HG03045 (cell line): ENCODE measurements around the gene CCDC188.

Source experiments
- ATAC-seq: cut with Tn5 transposase; IDR thresholded peaks from one replicate; pipeline ENCODE4 v1.9.1; 2021; ENCODE audit warnings: mild to moderate bottlenecking, moderate library complexity; ENCODE audit not compliant: unreplicated experiment

CCDC188 gene

DNA sequence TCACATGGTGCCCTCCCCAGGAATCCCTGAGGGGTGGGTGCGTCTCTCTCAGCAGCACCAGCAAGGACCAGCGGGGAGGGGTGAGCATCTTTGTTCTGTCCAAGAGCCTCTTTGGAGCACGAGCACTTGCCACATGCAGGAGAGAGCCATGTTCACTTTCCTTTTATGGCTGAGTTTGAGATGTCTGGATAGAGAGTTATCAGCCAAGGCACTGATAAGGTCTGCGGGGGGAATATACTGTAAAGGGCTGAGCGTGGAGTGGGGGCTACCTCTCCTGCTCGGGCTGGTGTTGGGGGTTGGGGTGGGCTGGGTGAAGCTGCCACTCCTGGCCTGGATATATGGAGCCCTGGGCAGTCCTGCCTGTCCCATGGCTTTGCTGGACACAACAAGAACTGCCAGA is 34.9 kb upstream of the CCDC188 start:
- ATAC-seq = no peak

DNA sequence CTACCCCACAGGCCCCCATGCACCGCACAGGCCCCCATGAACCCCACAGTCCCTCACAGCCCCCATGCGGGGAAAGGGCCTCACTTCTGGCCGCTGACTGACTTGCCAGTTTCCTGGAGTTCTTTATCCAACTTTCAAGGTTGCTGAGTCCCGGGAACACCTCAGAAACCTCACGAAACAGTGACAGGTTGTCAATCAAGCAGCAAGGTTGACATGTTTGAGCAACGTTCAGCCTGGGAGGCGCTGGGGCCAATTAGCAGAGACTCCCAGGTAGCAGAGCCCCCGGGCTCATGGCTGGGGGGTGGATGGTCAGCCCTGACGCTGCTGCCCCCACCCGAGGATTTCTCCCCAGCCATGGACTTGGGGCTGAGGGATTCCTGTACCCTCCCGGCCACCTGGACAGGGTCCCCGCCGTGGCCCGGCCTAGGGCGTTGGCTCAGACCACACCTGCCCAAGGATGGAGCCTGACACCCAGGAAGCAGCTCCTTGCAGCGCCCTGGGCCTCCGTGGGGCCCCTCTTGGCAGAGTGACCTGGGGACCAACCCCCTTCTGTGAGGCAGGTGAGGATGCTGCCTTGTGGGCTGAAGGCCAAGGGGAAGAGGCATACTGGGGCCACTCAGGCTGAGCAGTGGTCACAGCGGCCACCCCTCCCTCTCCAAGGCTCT is 33.8 kb upstream of the CCDC188 start:
- no peak for ATAC-seq

DNA sequence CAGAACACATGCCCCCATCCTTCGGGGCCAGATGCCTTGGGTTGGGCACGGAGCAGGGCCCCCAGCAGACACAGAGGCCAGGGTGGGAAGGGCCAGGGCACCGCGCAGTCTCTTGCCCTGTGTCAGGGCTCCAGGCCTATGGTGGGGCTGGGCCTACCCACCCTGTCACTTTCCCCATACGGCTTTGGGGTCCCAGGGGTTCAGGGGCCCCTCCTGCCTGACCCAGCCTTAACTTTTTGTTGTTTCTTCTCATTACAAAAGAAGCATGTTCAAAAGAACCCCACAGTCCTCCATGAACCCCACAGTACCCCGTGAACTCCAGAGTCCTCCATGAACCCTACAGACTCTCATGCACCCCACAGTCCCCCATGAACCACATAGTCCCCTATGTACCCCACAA is 33.0 kb upstream of the CCDC188 start:
- ATAC-seq = no peak

- ATAC-seq = no peak
These were observed 32.2 kb upstream of the CCDC188 start for GRCh38 chr22:20183101-20183500.

DNA sequence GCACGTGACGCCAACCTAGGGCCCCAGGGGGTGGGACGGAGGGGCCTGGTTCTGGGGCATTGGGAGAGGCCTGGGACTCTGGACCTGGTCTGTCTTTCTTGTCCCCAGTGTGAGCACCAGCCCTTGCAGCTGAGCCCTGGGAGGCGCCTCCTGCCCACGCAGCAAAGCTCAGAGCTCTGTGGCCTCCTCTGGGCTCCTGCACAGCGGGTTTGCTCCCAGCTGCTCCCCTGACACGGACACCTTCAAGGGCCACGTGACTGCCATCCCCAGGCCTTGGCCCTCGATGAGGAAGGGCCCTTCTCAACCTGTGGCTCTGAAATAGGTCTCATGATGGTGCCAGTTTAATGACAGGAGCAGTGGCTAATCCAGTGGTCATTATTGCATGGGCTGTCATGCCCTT is 31.5 kb upstream of the CCDC188 start:
- ATAC-seq = no peak

GRCh38 chr22:20181884-20182236 is 31.0 kb upstream of the CCDC188 start:
- ATAC-seq = no peak

DNA sequence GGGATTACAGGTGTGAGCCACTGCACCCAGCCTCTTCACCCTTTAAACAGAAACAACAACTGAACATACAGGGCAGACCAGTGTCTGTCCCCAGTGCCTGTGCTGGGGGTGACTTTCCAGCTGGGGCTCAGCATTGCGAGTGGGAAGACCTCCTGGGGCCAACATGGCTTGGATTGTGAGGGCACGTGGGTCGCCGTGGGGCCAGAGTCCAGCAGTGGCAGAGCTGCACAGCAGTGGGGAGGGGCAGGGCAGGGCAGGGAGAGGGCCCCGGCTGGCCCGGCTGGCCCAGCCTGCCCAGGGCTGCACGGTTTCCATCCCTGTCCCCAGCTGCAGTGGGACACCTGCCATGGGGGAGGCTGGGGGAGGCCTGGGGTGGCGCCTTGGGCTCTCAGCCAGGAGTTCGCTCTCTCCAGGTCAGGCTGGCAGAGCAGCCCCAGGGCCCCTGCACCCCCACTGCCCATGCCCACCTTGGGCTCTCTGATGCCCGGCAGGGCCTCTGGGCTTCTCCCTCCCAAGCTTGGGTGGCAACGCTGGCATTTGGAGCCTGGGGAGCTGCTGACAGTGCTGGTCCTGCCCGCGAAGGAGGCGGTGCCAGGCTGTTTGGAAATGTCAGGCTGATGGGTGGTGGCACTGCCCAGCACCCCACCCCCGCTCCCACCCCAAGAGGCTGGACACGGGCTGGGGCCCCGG is 30.5 kb upstream of the CCDC188 start:
- no peak for ATAC-seq

GRCh38 chr22:20180640-20181039 is 29.8 kb upstream of the CCDC188 start:
- ATAC-seq = no peak

GRCh38 chr22:20180245-20180630 is 29.4 kb upstream of the CCDC188 start:
- ATAC-seq = no peak

- no peak for ATAC-seq
These were observed 28.8 kb upstream of the CCDC188 start for GRCh38 chr22:20179455-20180244.

DNA sequence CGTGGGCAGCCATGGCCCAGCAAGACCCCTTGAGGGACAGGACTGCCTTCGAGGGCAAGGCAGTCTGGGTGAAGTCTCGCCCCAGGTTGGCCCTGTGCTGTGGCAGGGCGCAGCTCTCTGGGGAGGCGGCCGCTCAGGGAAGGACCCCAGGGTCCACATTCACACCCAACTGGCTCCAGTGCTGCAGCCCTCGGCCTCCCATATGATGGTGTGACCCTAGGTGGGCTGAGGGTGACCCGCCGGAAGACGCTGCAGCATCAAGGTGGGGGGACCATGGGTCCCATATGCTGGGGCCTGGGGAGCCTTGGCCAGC is 28.0 kb upstream of the CCDC188 start:
- no peak for ATAC-seq

- ATAC-seq = no peak
These were observed 27.4 kb upstream of the CCDC188 start for GRCh38 chr22:20178075-20178914.

GRCh38 chr22:20177217-20177911 is 26.5 kb upstream of the CCDC188 start:
- ATAC-seq = no peak

- no peak for ATAC-seq
These were observed 25.7 kb upstream of the CCDC188 start for GRCh38 chr22:20176421-20177085.

GRCh38 chr22:20175597-20175900 is 24.7 kb upstream of the CCDC188 start:
- ATAC-seq = no peak

DNA sequence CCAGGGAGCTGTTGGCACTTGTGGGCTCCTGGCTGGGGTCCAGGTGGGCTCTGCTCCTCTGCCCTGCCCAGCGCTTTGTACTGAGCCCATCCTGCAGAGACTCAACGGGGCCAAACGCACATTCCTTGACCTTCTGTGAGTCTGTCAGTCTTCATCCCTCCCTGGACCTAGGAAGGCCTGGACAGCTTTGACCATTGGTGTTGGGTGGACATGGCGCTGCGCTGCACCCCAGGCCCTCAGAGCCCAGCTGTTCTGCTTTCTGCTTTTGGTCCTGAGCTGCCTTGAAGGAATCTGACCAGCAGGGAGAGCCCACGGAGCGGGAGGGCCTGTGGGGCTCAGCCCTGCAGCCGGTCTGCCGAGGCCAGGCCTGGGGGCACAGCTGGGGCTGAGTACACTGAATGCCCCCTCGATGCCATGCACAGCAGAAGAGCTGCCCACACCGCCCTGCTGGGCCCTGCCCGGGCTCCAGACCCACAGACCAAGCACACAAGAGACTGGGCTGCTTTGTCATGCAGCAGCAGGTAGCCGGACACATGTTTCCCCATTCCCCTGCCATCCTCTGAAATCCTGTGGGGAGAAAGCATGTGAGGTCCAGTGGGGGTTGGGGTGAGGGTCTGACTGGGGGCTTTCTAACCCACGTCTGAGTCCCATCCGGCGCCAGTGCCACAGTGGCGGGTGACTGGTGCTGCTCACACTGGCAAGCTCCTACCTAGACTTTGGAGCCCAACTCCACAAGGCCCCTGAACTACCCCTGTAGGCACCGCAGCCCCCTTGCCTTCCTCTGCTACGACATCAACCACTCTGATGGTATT is 24.1 kb upstream of the CCDC188 start:
- no peak for ATAC-seq

DNA sequence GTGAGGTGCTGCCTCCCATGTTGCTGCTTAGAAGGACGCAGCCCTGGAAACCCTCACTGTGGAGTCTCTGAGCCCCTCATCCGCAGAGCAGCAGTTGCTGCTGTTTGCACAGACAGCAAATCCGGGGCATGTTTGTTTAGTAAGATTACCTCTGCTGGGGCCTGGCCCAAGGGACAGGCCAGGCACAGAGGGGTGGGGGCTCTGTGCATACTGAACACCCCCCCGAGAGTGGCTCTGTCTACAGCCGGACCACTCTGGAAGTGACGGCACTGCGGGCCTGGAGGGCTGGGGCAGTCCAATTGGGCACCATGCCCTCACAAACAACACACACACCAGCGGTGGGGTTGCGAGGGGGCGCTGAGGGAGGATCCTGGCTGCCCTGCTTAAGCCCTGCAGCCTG is 22.9 kb upstream of the CCDC188 start:
- ATAC-seq = no peak

- no peak for ATAC-seq
These were observed 22.4 kb upstream of the CCDC188 start for GRCh38 chr22:20173246-20173645.

GRCh38 chr22:20172141-20172613 is 21.3 kb upstream of the CCDC188 start:
- no peak for ATAC-seq
